ENCODE measurements around the gene PRPF4. TPM values are rescaled to one million over a fixed set of nuclear protein-coding genes. Genes with fewer than 3 reads are reported as not detected.

Gene PRPF4
- total RNA-seq, 4 donors from 2014 or later, result 5.0 to 13.7 (median 9.6) TPM

GRCh38 chr9:113296796-113297558 is 21.5 kb downstream of the PRPF4 start:
- H3K9me3 ChIP-seq, result no peaks in the 10 kb centered on the region
- intact Hi-C loops (cut with DNase I; ENCODE audit: low total_unique reads), result no loop called here
- TF ChIP-seq POLR2A (IDR thresholded peaks at IDR 0.05) (no peak), EP300 (IDR thresholded peaks at IDR 0.05; ENCODE audit: low read depth) (no peak), CTCF (IDR thresholded peaks at IDR 0.05) (no peak), POLR2AphosphoS5 (IDR thresholded peaks at IDR 0.05) (no peak)
- WGBS, 2 donors (ENCODE audit: low coverage in 1 of 2), result 63 to 71% methylated on average over 1 to 9 of the region's 9 CpGs
- in situ Hi-C loops (cut with MboI; ENCODE audit: low pct_ligation_motif_present in 1 of 4, low pct_unique_long_range_greater_than_20kb in 1 of 4, low sequenced_read_pairs in 3 of 4), result no loop called here
- no peak overlapping the region for H3K27ac ChIP-seq
- H3K4me1 ChIP-seq, result peaks cover 0 to 9% (median 0%) of the 10 kb centered on the region in 4 donors
- H3K4me3 ChIP-seq, result no peak overlapping the region
- H3K27me3 ChIP-seq, result no peaks in the 10 kb centered on the region
- DNase-seq, result no peak
- peaks cover 0 to 9% (median 4%) of the 10 kb centered on the region in 4 donors for H3K36me3 ChIP-seq

GRCh38 chr9:113298311-113298710 is 22.9 kb downstream of the PRPF4 start:
- H3K27ac ChIP-seq, result no peak overlapping the region
- no peaks in the 10 kb centered on the region for H3K9me3 ChIP-seq
- intact Hi-C loops (cut with DNase I; ENCODE audit: low total_unique reads) (no loop called here), in situ Hi-C loops (cut with MboI; ENCODE audit: low pct_ligation_motif_present in 1 of 4, low pct_unique_long_range_greater_than_20kb in 1 of 4, low sequenced_read_pairs in 3 of 4) (no loop called here)
- H3K4me1 ChIP-seq, result peaks cover 0 to 12% (median 0%) of the 10 kb centered on the region in 4 donors
- WGBS, 2 donors (ENCODE audit: low coverage in 1 of 2), result 91 to 92% methylated on average over 6 to 8 of the region's 8 CpGs
- H3K36me3 ChIP-seq, result no peaks in the 10 kb centered on the region
- H3K4me3 ChIP-seq, result no peak overlapping the region
- TF ChIP-seq EP300 (IDR thresholded peaks at IDR 0.05; ENCODE audit: low read depth), result no peak
- no peak for TF ChIP-seq POLR2A (IDR thresholded peaks at IDR 0.05)
- no peak for TF ChIP-seq POLR2AphosphoS5 (IDR thresholded peaks at IDR 0.05)
- no peak for TF ChIP-seq CTCF (IDR thresholded peaks at IDR 0.05)
- no peak for DNase-seq
- no peaks in the 10 kb centered on the region for H3K27me3 ChIP-seq

GRCh38 chr9:113298924-113299770 is 23.7 kb downstream of the PRPF4 start:
- Histone ChIP-seq H3K27me3 (no peaks in the 10 kb centered on the region), H3K9me3 (no peaks in the 10 kb centered on the region), H3K36me3 (no peaks in the 10 kb centered on the region), H3K4me1 (peaks cover 0 to 12% (median 0%) of the 10 kb centered on the region in 4 donors), H3K4me3 (no peak overlapping the region), H3K27ac (no peak overlapping the region)
- TF ChIP-seq CTCF (IDR thresholded peaks at IDR 0.05) (no peak), POLR2AphosphoS5 (IDR thresholded peaks at IDR 0.05) (no peak)
- in situ Hi-C loops (cut with MboI; ENCODE audit: low pct_ligation_motif_present in 1 of 4, low pct_unique_long_range_greater_than_20kb in 1 of 4, low sequenced_read_pairs in 3 of 4) (no loop called here), intact Hi-C loops (cut with DNase I; ENCODE audit: low total_unique reads) (no loop called here)
- DNase-seq, result no peak
- WGBS, 2 donors (ENCODE audit: low coverage in 1 of 2), result 91 to 95% methylated on average over 4 to 15 of the region's 15 CpGs

- WGBS, 2 donors (ENCODE audit: low coverage in 1 of 2), result 0 to 34% methylated on average over 2 to 8 of the region's 8 CpGs
- TF ChIP-seq EP300 (IDR thresholded peaks at IDR 0.05; ENCODE audit: low read depth) (no peak), POLR2A (IDR thresholded peaks at IDR 0.05) (no peak), POLR2AphosphoS5 (IDR thresholded peaks at IDR 0.05) (peak in 1 of 3 donors; percentile 8), CTCF (IDR thresholded peaks at IDR 0.05) (no peak)
- peak; percentile 49 for DNase-seq
- Histone ChIP-seq H3K36me3 (no peaks in the 10 kb centered on the region), H3K4me3 (peak overlapping the region in 1 of 4 donors; percentile 15), H3K9me3 (no peaks in the 10 kb centered on the region), H3K27me3 (no peaks in the 10 kb centered on the region), H3K4me1 (peaks cover 0 to 12% (median 0%) of the 10 kb centered on the region in 4 donors), H3K27ac (no peak overlapping the region)
- in situ Hi-C loops (cut with MboI; ENCODE audit: low pct_ligation_motif_present in 1 of 4, low pct_unique_long_range_greater_than_20kb in 1 of 4, low sequenced_read_pairs in 3 of 4) (loop anchor here in 3 of 4 donors (10.0 to 25.0 kb wide), 2 partner anchors 105 to 362 kb away; partner anchors contain the start of gene ALAD (in 1 of the 3)), intact Hi-C loops (cut with DNase I; ENCODE audit: low total_unique reads) (no loop called here)
Measured at GRCh38 chr9:113299800-113300292, 24.4 kb downstream of the PRPF4 start.
